H9 (cell line): ENCODE results near the gene CBLB. TPM values are rescaled to one million over a fixed set of nuclear protein-coding genes. Genes with fewer than 3 reads are reported as not detected.

ENCODE experiments used
- DNase-seq: peaks from one replicate; pipeline ENCODE4 v3.0.0-alpha.2; 2017
- H2AFZ ChIP-seq: one replicate; pipeline ENCODE4 v1.6.1; 2013; ENCODE audit warnings: mild to moderate bottlenecking, low read length, control low read depth, moderate library complexity
- H2AK5ac ChIP-seq: 2 replicates; pipeline ENCODE4 v1.6.1; 2013; ENCODE audit warnings: low read length, control low read depth, mixed read lengths; ENCODE audit not compliant: insufficient read length
- H2BK120ac ChIP-seq: one replicate; pipeline ENCODE4 v1.6.1; 2013; ENCODE audit warnings: low read depth, mild to moderate bottlenecking, low read length, control low read depth, inconsistent platforms; ENCODE audit not compliant: poor library complexity, severe bottlenecking
- H2BK12ac ChIP-seq: 2 replicates; pipeline ENCODE4 v1.6.1; 2013; ENCODE audit warnings: low read length, control low read depth, mixed read lengths, low read depth; ENCODE audit not compliant: insufficient read length
- H2BK15ac ChIP-seq: 2 replicates; pipeline ENCODE4 v1.6.1; 2013; ENCODE audit warnings: low read depth, low read length, control low read depth
- H2BK20ac ChIP-seq: one replicate; pipeline ENCODE4 v1.6.1; 2013; ENCODE audit warnings: low read depth, mild to moderate bottlenecking, low read length, control low read depth, inconsistent platforms; ENCODE audit not compliant: poor library complexity, severe bottlenecking
- H2BK5ac ChIP-seq: 2 replicates; pipeline ENCODE4 v1.6.1; 2013; ENCODE audit warnings: low read length, control low read depth, mixed read lengths; ENCODE audit not compliant: insufficient read length
- H3K14ac ChIP-seq: 2 replicates; pipeline ENCODE4 v1.6.1; 2013; ENCODE audit warnings: low read length, control low read depth; ENCODE audit not compliant: insufficient read depth
- H3K18ac ChIP-seq: 2 replicates; pipeline ENCODE4 v1.6.1; 2013; ENCODE audit warnings: low read depth, mild to moderate bottlenecking, mixed read lengths, low read length, control low read depth; ENCODE audit not compliant: insufficient read length
- H3K23ac ChIP-seq: 2 replicates; pipeline ENCODE4 v1.6.1; 2013; ENCODE audit warnings: low read length, control low read depth, mixed read lengths, low read depth; ENCODE audit not compliant: insufficient read length
- H3K23me2 ChIP-seq: 2 replicates; pipeline ENCODE4 v1.6.1; 2013; ENCODE audit warnings: low read depth, mild to moderate bottlenecking, mixed read lengths, low read length, control low read depth; ENCODE audit not compliant: insufficient read length, poor library complexity, severe bottlenecking
- H3K27ac ChIP-seq: 2 replicates; pipeline ENCODE4 v1.5.1; 2013; ENCODE audit warnings: low read length, control low read depth, mixed read lengths, low read depth; ENCODE audit not compliant: insufficient read length
- H3K27me3 ChIP-seq: 2 replicates; pipeline ENCODE4 v1.6.1; 2013; ENCODE audit warnings: low read length, control low read depth, inconsistent platforms; ENCODE audit not compliant: insufficient read depth
- H3K4ac ChIP-seq: 2 replicates; pipeline ENCODE4 v1.6.1; 2013; ENCODE audit warnings: low read depth, mild to moderate bottlenecking, control low read depth, inconsistent platforms, low read length, moderate library complexity
- H3K4me1 ChIP-seq: 2 replicates; pipeline ENCODE4 v1.6.1; 2013; ENCODE audit warnings: low read length, control low read depth, inconsistent platforms; ENCODE audit not compliant: insufficient read depth
- H3K4me2 ChIP-seq: 2 replicates; pipeline ENCODE4 v1.6.1; 2013; ENCODE audit warnings: low read length, control low read depth, mixed read lengths; ENCODE audit not compliant: insufficient read length, insufficient read depth
- H3K56ac ChIP-seq: 2 replicates; pipeline ENCODE4 v1.6.1; 2013; ENCODE audit warnings: low read depth, mild to moderate bottlenecking, mixed read lengths, low read length, control low read depth; ENCODE audit not compliant: insufficient read length
- H3K79me1 ChIP-seq: 2 replicates; pipeline ENCODE4 v1.6.1; 2013; ENCODE audit warnings: low read depth, mild to moderate bottlenecking, moderate library complexity, low read length, control low read depth, inconsistent platforms; ENCODE audit not compliant: insufficient read depth, poor library complexity, severe bottlenecking
- H3K79me2 ChIP-seq: 2 replicates; pipeline ENCODE4 v1.6.1; 2013; ENCODE audit warnings: low read length, control low read depth, inconsistent platforms; ENCODE audit not compliant: insufficient read depth
- H3K9ac ChIP-seq: 2 replicates; pipeline ENCODE4 v1.6.1; 2013; ENCODE audit warnings: low read length, control low read depth, mixed read lengths; ENCODE audit not compliant: insufficient read length; ENCODE audit errors: extremely low read depth
- H3K9me3 ChIP-seq: one replicate; pipeline ENCODE4 v1.6.1; 2013; ENCODE audit warnings: low read depth, low read length, inconsistent platforms; ENCODE audit not compliant: control insufficient read depth
- H3T11ph ChIP-seq: one replicate; pipeline ENCODE4 v1.6.1; 2013; ENCODE audit warnings: mild to moderate bottlenecking, low read length, control low read depth, inconsistent platforms
- H4K20me1 ChIP-seq: one replicate; pipeline ENCODE4 v1.6.1; 2013; ENCODE audit not compliant: control insufficient read depth, insufficient read length, insufficient read depth
- H4K5ac ChIP-seq: 2 replicates; pipeline ENCODE4 v1.6.1; 2013; ENCODE audit warnings: low read depth, mild to moderate bottlenecking, mixed read lengths, low read length, control low read depth; ENCODE audit not compliant: insufficient read length
- H4K8ac ChIP-seq: replicated peaks from 2 replicates; pipeline ENCODE4 v1.6.1; 2013; ENCODE audit warnings: low read length, control low read depth, mixed read lengths, low read depth; ENCODE audit not compliant: insufficient read length
- H4K91ac ChIP-seq: 2 replicates; pipeline ENCODE4 v1.6.1; 2013; ENCODE audit warnings: low read depth, mild to moderate bottlenecking, moderate library complexity, mixed read lengths, low read length, control low read depth; ENCODE audit not compliant: insufficient read length
- H3K27ac Mint-ChIP-seq, 3 experiments: 2 replicates in 2 of 3; 3 replicates in 1 of 3; pipeline ENCODE4 v1.8.0; 2020 to 2021; ENCODE audit warnings: mixed read lengths in 3 of 3, mild to moderate bottlenecking in 1 of 3, moderate library complexity in 1 of 3
- H3K27me3 Mint-ChIP-seq: 2 replicates; pipeline ENCODE4 v1.8.0; 2021; ENCODE audit warnings: low read depth, mild to moderate bottlenecking, moderate library complexity, mixed read lengths
- H3K36me3 Mint-ChIP-seq, 3 experiments: 2 replicates in 2 of 3; 3 replicates in 1 of 3; pipeline ENCODE4 v1.8.0; 2020 to 2021; ENCODE audit warnings: low read depth in 3 of 3, mixed read lengths in 3 of 3; ENCODE audit not compliant: insufficient read depth in 1 of 3
- H3K4me1 Mint-ChIP-seq, 2 experiments: 2 replicates each; pipeline ENCODE4 v1.8.0; 2020; ENCODE audit warnings: mixed read lengths in 2 of 2
- H3K4me3 Mint-ChIP-seq, 2 experiments: 2 replicates in 1 of 2; 3 replicates in 1 of 2; pipeline ENCODE4 v1.8.0; 2020 to 2021; ENCODE audit warnings: mild to moderate bottlenecking in 2 of 2, mixed read lengths in 2 of 2, moderate library complexity in 1 of 2
- H3K9me3 Mint-ChIP-seq, 2 experiments: 2 replicates in 1 of 2; 3 replicates in 1 of 2; pipeline ENCODE4 v1.8.0; 2020; ENCODE audit warnings: mild to moderate bottlenecking in 2 of 2, mixed read lengths in 2 of 2, moderate library complexity in 1 of 2
- WGBS: extraction: QIAGEN DNeasy Blood & Tissue Kit; methylation state at CpG from one replicate; pipeline ENCODE4 v1.1.7; 2013; ENCODE audit warnings: missing lambda C conversion rate, low lambda C conversion rate, mixed read lengths; ENCODE audit not compliant: insufficient read length; ENCODE audit errors: extremely low coverage; 5-methylcytosine and 5-hydroxymethylcytosine counted together
- total RNA-seq: library from RNA; stranded (reverse); gene quantifications from 2 replicates; pipeline ENCODE4 v1.2.1, GENCODE V29; 2021
- TF ChIP-seq, protein P1 (sequence below): fragments of 200-600 bp; sonication (generic); conservative IDR thresholded peaks from 3 replicates; pipeline ENCODE4 v1.8.0; 2021; ENCODE audit warnings: antibody characterized with exemption, mild to moderate bottlenecking

The CBLB gene
- total RNA-seq, 1 experiment from 2014 or later, result 25.7 TPM

DNA sequence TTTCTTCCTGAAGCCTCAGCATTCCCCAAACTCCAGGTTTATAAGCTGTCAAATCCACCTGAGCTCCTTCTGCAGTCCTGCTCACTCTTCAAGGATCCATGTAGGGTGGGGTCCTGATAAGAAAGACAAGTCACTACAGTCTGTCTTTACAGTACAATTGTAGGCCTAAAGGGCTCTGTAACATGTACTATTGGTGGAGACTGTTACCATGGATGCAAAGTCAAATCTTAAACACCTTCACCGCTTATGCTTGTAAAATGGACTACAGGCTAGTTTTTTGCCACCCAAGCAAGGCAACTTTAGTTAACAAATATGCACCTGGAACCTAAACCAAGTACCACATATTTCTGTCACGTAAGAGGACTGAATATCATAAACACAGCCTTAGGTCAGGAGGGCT is 44.7 kb downstream of the CBLB start:
- TF ChIP-seq, protein P1, sequence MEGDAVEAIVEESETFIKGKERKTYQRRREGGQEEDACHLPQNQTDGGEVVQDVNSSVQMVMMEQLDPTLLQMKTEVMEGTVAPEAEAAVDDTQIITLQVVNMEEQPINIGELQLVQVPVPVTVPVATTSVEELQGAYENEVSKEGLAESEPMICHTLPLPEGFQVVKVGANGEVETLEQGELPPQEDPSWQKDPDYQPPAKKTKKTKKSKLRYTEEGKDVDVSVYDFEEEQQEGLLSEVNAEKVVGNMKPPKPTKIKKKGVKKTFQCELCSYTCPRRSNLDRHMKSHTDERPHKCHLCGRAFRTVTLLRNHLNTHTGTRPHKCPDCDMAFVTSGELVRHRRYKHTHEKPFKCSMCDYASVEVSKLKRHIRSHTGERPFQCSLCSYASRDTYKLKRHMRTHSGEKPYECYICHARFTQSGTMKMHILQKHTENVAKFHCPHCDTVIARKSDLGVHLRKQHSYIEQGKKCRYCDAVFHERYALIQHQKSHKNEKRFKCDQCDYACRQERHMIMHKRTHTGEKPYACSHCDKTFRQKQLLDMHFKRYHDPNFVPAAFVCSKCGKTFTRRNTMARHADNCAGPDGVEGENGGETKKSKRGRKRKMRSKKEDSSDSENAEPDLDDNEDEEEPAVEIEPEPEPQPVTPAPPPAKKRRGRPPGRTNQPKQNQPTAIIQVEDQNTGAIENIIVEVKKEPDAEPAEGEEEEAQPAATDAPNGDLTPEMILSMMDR, result no peak
- Histone ChIP-seq H3K4ac (no peak overlapping the region), H3K56ac (no peak overlapping the region), H3K9ac (no peak overlapping the region), H2BK20ac (no peak overlapping the region), H3K4me2 (no peak overlapping the region), H3K79me2 (no peaks in the 10 kb centered on the region), H2BK120ac (no peak overlapping the region), H2AK5ac (no peak overlapping the region), H4K20me1 (no peaks in the 10 kb centered on the region), H3K14ac (no peak overlapping the region), H2BK15ac (no peak overlapping the region), H3K9me3 (no peaks in the 10 kb centered on the region), H4K91ac (no peak overlapping the region), H4K8ac (no peak overlapping the region), H3T11ph (no peak overlapping the region), H3K27ac (no peak overlapping the region), H2AFZ (no peak overlapping the region), H3K23ac (no peak overlapping the region), H3K4me1 (no peaks in the 10 kb centered on the region), H3K79me1 (no peaks in the 10 kb centered on the region), H3K18ac (no peak overlapping the region), H2BK12ac (no peak overlapping the region), H2BK5ac (no peak overlapping the region), H3K23me2 (no peaks in the 10 kb centered on the region), H3K27me3 (no peaks in the 10 kb centered on the region), H4K5ac (no peak overlapping the region)
- Mint-ChIP-seq H3K4me3 (no peak overlapping the region), H3K36me3 (peaks cover 10 to 16% (median 11%) of the 10 kb centered on the region in 3 experiments; a peak in 6 of 7 replicates), H3K4me1 (peaks cover 16% of the 10 kb centered on the region in 2 experiments), H3K9me3 (no peaks in the 10 kb centered on the region), H3K27ac (peak overlapping the region in 2 of 3 experiments; percentile 4 to 11; a peak in 2 of 7 replicates), H3K27me3 (no peaks in the 10 kb centered on the region)
- no CpG with 5 or more reads among the region's 2 CpGs for WGBS
- DNase-seq, result no peak
